ENCODE data around the gene RSPH10B2.
"Not testable (repeated sequence)": the region's sequence is repeated elsewhere in the genome, so short reads cannot be mapped to it uniquely, and the experiment has no call there.

RSPH10B2 gene

GRCh38 chr7:6750173-6750572 lies 3.7 kb upstream of the RSPH10B2 start:
- in situ Hi-C loops (cut with HindIII; ENCODE audit: low sequenced_read_pairs); DNase-seq (ENCODE audit: low read depth); H3K4me3 ChIP-seq (ENCODE audit: low read depth, low read length): not testable (repeated sequence)

- in situ Hi-C loops (cut with HindIII; ENCODE audit: low sequenced_read_pairs); H3K4me3 ChIP-seq (ENCODE audit: low read depth, low read length); DNase-seq (ENCODE audit: low read depth): not testable (repeated sequence)
Measured at GRCh38 chr7:6761186-6761585, 7.3 kb downstream of the RSPH10B2 start.

DNA sequence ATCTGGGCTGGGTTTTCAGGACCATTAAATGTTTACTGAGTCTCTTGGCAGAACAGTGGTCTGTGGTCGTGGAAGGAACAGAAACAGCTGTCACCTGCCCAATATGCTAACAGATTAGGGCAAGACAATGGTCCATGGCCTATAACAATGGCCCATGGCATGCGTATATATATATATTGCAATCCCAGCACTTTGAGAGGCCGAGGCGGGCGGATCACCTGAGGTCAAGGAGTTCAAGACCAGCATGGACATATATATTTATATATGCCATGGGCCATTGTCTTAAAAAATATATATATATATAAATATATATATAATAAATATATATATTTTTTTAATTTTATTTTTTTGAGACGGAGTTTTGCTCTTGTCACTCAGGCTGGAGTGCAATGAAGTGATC lies 27.7 kb downstream of the RSPH10B2 start:
- H3K4me3 ChIP-seq (ENCODE audit: low read depth, low read length); in situ Hi-C loops (cut with HindIII; ENCODE audit: low sequenced_read_pairs); DNase-seq (ENCODE audit: low read depth): not testable (repeated sequence)

- H3K4me3 ChIP-seq (ENCODE audit: low read depth, low read length); in situ Hi-C loops (cut with HindIII; ENCODE audit: low sequenced_read_pairs); DNase-seq (ENCODE audit: low read depth): not testable (repeated sequence)
Measured at GRCh38 chr7:6789353-6789752, 35.5 kb downstream of the RSPH10B2 start.

DNA sequence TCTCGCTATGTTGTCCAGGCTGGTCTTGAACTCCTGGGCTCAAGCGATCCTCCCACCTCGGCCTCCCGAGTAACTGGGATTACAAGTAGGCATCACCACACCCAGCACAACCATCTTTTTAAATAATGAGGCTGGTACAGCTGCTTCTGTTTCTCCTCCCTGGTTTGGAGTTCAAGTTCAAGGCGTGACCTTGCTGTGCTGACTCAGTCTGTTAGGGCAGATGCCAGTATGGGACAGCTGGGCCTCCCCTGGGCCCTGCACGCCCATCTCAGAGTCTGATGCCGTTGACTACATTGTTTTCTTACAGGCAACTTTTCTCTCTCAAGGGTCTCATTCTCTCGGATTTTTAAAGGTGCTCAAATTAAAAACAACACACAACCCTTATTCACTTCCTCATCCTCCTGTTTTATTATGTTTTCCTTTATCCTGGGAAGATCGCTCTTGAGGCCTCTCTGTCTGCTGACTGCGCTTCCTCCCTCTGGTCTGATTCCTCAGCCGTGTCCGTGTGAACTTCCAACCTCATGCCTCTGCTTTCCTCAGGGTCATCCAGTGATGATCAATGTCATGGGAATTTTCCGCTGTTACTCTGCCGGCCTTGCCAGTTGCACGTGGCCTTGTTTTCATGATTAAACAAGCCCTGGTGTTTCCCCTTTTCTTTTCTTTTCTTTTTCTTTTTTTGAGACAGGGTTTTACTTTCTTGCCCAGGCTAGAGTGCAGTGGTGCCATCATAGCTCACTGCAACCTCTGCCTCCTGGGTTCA lies 38.4 kb downstream of the RSPH10B2 start:
- H3K4me3 ChIP-seq (ENCODE audit: low read depth, low read length); in situ Hi-C loops (cut with HindIII; ENCODE audit: low sequenced_read_pairs); DNase-seq (ENCODE audit: low read depth): not testable (repeated sequence)

GRCh38 chr7:6794276-6794675 lies 40.4 kb downstream of the RSPH10B2 start:
- H3K4me3 ChIP-seq (ENCODE audit: low read depth, low read length); in situ Hi-C loops (cut with HindIII; ENCODE audit: low sequenced_read_pairs); DNase-seq (ENCODE audit: low read depth): not testable (repeated sequence)

DNA sequence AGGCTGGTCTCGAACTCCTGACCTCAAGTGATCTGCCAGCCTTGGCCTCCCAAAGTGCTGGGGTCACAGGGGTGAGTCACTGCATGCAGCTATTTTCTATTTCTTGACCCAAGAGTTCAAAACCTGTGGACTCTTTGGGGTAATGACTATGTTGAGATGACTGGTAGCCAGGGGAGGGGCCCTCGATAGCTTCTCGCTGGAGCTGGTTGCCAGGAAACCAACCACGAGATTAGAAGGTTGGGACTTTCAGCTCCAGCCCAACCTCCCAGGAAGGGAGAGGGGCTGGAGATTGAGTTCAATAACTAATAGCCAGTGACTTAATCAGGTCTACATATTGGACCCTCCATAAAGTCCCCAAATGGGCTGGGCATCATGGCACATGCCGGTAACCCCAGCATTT lies 43.3 kb downstream of the RSPH10B2 start:
- H3K4me3 ChIP-seq (ENCODE audit: low read depth, low read length); in situ Hi-C loops (cut with HindIII; ENCODE audit: low sequenced_read_pairs); DNase-seq (ENCODE audit: low read depth): not testable (repeated sequence)

GRCh38 chr7:6798047-6798446 lies 44.1 kb downstream of the RSPH10B2 start:
- in situ Hi-C loops (cut with HindIII; ENCODE audit: low sequenced_read_pairs); DNase-seq (ENCODE audit: low read depth); H3K4me3 ChIP-seq (ENCODE audit: low read depth, low read length): not testable (repeated sequence)

- in situ Hi-C loops (cut with HindIII; ENCODE audit: low sequenced_read_pairs); DNase-seq (ENCODE audit: low read depth); H3K4me3 ChIP-seq (ENCODE audit: low read depth, low read length): not testable (repeated sequence)
Measured at GRCh38 chr7:6799887-6800286, 46.0 kb downstream of the RSPH10B2 start.

- H3K4me3 ChIP-seq (ENCODE audit: low read depth, low read length); DNase-seq (ENCODE audit: low read depth); in situ Hi-C loops (cut with HindIII; ENCODE audit: low sequenced_read_pairs): not testable (repeated sequence)
Measured at GRCh38 chr7:6800331-6800730, 46.4 kb downstream of the RSPH10B2 start.

- H3K4me3 ChIP-seq (ENCODE audit: low read depth, low read length); DNase-seq (ENCODE audit: low read depth); in situ Hi-C loops (cut with HindIII; ENCODE audit: low sequenced_read_pairs): not testable (repeated sequence)
Measured at GRCh38 chr7:6807393-6807918, 53.6 kb downstream of the RSPH10B2 start.

DNA sequence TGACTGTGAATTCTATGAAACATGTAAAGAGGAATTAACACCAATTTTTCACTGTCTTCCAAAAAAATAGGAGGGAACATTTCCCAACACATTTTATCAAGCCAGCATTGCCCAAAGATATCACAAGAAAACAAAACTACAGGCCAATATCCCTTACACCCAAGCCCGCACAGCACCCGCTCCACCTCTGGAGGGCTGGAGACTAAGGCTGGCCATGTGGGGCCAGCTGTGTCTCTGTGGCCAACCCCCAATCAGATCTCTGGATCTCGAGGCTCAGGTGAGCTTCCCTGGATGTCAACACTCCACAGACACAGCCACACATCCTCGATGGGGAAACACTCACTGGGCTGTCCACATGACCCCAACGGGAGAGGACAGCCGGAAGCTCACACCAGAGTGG lies 54.1 kb downstream of the RSPH10B2 start:
- in situ Hi-C loops (cut with HindIII; ENCODE audit: low sequenced_read_pairs); DNase-seq (ENCODE audit: low read depth); H3K4me3 ChIP-seq (ENCODE audit: low read depth, low read length): not testable (repeated sequence)

DNA sequence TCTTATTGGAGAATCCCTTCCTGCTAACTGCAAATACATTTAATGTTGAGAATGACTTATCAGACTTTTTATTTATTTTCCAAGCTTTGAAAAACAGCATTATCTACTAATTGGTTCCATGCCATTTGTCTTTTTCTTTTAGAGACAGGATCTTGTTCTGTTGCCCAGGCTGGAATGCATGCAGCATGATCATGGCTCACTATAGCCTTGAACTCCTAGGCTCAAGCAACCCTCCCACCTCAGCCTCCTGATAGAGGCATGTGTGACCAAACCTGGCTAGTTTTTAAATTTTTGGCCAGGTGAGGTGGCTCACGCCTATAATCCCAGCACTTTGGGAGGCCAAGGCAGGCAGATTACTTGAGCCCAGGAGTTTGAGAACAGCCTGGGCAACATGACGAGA lies 59.1 kb downstream of the RSPH10B2 start:
- H3K4me3 ChIP-seq (ENCODE audit: low read depth, low read length); in situ Hi-C loops (cut with HindIII; ENCODE audit: low sequenced_read_pairs); DNase-seq (ENCODE audit: low read depth): not testable (repeated sequence)

- H3K4me3 ChIP-seq (ENCODE audit: low read depth, low read length); DNase-seq (ENCODE audit: low read depth); in situ Hi-C loops (cut with HindIII; ENCODE audit: low sequenced_read_pairs): not testable (repeated sequence)
Measured at GRCh38 chr7:6815470-6815869, 61.6 kb downstream of the RSPH10B2 start.

- in situ Hi-C loops (cut with HindIII; ENCODE audit: low sequenced_read_pairs); DNase-seq (ENCODE audit: low read depth); H3K4me3 ChIP-seq (ENCODE audit: low read depth, low read length): not testable (repeated sequence)
Measured at GRCh38 chr7:6821622-6822021, 67.7 kb downstream of the RSPH10B2 start.

DNA sequence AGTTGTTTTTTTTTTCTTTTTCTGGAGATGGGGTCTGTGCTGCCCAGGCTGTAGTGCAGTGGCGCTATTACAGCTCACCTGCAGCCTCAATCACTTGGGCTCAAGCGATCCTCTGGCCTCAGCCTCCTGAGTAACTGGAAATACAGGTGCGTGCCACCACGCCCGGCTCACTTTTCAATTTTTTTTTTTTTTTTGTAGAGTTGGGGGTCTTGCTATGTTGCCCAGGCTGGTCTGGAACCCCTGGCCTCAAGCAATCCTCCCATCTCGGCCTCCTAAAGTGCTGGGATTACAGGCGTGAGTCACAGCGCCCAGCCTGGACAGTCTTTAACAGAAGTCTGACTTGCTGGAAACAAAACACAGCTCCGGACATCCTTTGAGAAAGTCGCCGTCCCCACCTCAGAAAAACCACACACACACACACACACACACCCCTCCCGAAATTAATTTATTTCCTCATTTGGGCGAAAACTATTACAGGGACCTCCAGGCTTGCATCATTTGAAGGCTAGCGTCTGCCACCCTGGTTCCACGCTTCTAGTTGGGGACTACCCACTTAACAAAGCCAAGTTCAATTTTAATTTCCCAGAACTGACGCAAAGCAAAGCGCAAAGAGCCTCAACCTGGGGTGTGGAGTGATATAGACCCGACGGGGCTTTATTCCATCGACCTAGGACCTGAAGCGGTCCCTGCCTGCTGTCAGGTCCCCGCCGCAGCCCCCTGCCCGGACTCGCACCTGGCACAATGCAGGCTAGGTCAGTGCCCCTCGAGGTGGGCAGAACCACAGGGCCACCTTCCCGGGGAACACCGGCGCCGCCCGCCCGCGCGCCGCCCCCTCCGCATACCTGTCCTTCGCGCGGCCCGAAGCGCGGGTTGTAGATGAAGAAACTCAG lies 71.6 kb downstream of the RSPH10B2 start:
- in situ Hi-C loops (cut with HindIII; ENCODE audit: low sequenced_read_pairs); DNase-seq (ENCODE audit: low read depth): not testable (repeated sequence)
- peak overlapping the region; percentile 45 for H3K4me3 ChIP-seq (ENCODE audit: low read depth, low read length)

- peak; percentile 4 for DNase-seq (ENCODE audit: low read depth)
- H3K4me3 ChIP-seq (ENCODE audit: low read depth, low read length): peak within 1 kb of the TSS; percentile 45
- in situ Hi-C loops (cut with HindIII; ENCODE audit: low sequenced_read_pairs): not testable (repeated sequence)
Measured at GRCh38 chr7:6826151-6826550, 72.2 kb downstream of the RSPH10B2 start, which contains the start of gene CCZ1B. CCZ1B (minus strand) TSS chr7:6826275; CDS start chr7:6826197, 78 bp downstream.

Data from astrocyte of the cerebellum (primary cell).